Measurements from ENCODE around the gene SNPH. TPM values are rescaled to one million over a fixed set of nuclear protein-coding genes. Genes with fewer than 3 reads are reported as not detected.

Gene SNPH
- total RNA-seq, 1 donor from 2014 or later: 6.1 TPM

DNA sequence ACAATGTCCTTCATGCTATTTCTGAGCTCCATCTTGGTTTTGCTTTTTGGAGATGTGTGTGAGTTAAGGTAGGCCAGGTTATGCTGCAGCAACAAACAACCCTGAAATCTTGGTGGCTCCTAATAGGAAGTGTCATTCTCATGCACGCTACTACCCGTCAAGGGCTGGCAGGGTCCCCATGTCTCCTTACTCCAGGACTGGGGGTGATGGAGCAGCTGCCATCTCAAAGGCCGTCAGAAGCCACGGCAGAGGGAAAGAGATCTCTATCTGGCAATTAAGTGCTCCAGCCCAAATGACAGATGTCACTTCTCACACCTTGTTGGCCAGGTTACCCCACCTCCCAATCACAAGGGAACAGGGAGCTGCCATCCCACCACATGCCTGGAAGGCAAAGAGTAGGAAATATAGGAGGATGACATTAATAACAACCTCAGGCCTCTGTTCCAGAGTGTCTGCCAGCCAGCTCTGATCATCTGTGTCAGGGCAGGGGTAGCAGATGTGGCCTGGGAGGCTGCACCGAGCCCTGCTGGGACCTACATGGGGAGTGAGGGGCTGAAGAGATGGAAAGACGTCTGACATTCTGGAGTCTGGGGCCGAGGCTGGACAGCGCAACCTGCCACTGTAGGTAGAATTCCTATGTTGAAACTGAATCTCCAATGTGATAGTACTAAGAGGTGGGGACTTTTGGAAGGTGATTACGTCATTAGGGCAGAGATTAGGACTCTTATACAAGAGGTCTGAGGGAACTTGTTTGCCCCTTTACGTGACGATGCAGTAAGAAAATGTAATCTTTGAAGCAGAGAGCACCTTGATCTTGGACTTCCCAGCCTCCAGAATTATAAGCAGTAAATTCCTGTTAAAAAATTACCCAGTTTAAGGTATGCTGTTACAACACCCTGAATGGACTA is 67.6 kb downstream of the SNPH start:
- intact Hi-C loops (cut with micrococcal nuclease): no loop called here

GRCh38 chr20:1334370-1334731 is 68.3 kb downstream of the SNPH start:
- intact Hi-C loops (cut with micrococcal nuclease): no loop called here

GRCh38 chr20:1334761-1335160 is 68.7 kb downstream of the SNPH start:
- intact Hi-C loops (cut with micrococcal nuclease): no loop called here

GRCh38 chr20:1335961-1336698 is 70.0 kb downstream of the SNPH start:
- intact Hi-C loops (cut with micrococcal nuclease): no loop called here

GRCh38 chr20:1336699-1337367 is 70.7 kb downstream of the SNPH start:
- intact Hi-C loops (cut with micrococcal nuclease): no loop called here

- intact Hi-C loops (cut with micrococcal nuclease): no loop called here
Measured at GRCh38 chr20:1337441-1337840, 71.3 kb downstream of the SNPH start.

GRCh38 chr20:1338096-1338495 is 72.0 kb downstream of the SNPH start:
- intact Hi-C loops (cut with micrococcal nuclease): no loop called here

DNA sequence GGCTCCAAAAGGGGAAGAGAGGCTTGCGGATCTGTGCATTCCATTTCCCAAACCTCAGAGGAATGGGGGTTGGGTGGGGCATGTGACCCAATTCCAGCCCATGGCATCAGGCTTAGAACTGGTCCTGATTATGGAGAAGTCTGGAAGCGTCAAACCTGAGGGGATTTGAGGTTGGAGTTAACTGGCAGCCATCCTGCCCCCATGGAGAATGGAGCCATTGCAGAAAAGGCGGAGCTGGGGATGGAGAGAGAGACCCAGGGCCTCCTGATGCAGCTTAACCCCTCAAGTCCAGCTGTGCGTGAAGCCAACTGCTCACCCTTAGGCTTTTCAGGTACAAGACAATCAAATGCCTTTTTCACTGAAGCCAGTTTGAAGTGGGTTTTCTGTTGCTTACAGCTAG is 72.7 kb downstream of the SNPH start:
- intact Hi-C loops (cut with micrococcal nuclease): no loop called here

DNA sequence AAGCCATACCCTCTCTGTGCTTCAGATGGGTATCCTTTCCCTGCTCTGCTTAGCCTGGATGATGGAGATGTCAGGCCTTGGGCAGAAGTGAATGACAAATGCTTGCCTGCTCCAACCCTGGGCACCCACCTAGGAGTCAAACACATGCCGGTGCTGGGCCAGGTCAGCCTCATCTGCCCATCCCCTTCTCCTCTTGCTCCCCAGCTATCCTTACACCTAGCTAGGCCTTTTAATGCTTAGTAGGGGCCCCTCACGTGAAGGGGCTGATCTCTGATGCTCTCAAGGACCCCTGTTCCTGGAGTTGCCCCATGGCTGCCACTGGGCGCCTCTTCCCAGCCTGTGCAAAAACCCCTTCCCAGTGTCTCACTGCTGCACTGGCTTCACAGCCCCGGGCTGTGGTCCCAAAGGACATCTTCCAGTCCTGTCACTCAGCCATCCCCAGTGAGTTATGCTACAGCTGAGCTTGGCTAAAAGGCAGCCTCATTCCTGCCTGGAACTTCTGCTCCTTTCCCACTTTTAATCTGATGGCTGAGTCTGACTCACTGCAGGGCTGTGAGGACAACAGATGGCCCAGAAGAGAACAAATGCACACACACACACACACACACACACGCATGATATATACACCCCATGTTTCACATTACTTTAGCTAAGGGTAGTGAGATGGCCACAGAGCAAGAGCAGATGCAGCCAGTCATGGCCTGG is 75.6 kb downstream of the SNPH start:
- intact Hi-C loops (cut with micrococcal nuclease): no loop called here

DNA sequence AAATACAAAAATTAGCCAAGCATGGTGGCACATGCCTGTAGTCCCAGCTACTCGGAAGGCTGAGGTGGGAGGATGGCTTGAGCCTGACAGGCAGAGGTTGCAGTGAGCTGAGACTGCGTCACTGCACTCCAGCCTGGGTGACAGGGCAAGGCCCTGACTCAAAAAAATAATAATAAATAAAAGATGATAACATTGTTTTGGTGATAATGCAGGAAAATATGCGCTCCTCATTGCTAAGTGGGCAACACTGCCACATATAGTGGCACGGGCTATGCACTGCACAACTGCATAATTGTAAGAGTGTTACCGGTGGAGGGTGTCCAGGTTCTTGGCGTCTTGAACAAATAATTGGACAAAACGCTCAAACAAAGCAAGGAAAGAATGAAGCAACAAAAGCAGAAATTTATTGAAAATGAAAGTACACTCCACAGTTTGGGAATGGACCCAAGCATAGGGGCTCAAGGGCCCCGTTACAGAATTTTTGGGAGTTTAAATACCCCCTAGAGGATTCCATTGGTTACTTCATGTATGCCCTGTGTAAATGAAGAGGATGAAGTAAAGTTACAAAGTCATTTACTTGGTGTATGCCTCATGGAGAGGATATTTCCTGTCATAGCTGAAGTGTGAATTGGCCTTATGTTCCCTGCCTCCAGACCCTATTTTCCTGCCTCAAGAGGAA is 77.5 kb downstream of the SNPH start:
- intact Hi-C loops (cut with micrococcal nuclease): loop anchor here (2.0 kb wide), 1 partner anchor 15 kb away; no protein-coding TSS in a partner anchor

GRCh38 chr20:1345030-1345755 is 79.1 kb downstream of the SNPH start:
- intact Hi-C loops (cut with micrococcal nuclease): loop anchor here (2.0 kb wide), 1 partner anchor 14 kb away; no protein-coding TSS in a partner anchor

GRCh38 chr20:1345756-1346093 is 79.6 kb downstream of the SNPH start:
- intact Hi-C loops (cut with micrococcal nuclease): loop anchor here (2.0 kb wide), 2 partner anchors 13 to 15 kb away; no protein-coding TSS in a partner anchor

DNA sequence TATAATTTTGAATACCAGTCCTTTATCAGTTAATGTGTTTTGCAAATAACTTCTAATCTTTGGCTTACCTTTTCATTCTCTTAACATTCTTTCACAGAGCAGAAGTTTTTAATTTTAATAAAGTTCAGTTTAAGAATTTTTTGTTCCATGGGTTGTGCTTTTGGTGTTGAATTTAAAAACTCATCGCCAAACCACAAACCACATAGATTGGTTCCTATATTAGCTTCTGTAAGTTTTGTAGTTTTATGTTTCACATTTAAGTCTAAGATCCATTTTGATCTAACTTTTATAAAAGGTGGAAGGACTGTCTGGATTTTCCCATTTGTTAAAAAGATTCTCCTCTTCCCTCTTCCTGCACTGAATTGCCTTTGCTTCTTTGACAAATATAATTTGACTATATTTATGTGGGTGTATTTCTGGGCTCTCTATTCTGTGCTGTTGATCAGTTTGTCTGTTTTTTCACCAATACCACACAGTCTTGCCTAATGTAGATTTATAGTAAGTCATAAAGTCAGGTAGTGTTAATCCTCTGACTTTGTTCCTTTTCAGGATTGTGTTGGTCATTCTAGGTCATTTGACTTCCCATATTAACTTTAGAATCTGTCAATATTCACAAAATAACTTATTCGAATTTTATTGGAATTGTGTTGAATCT is 80.3 kb downstream of the SNPH start:
- intact Hi-C loops (cut with micrococcal nuclease): loop anchor here (2.0 kb wide), 1 partner anchor 16 kb away; no protein-coding TSS in a partner anchor

- intact Hi-C loops (cut with micrococcal nuclease): no loop called here
Measured at GRCh38 chr20:1353956-1354355, 87.9 kb downstream of the SNPH start.

GRCh38 chr20:1357921-1358671 is 92.0 kb downstream of the SNPH start:
- intact Hi-C loops (cut with micrococcal nuclease): loop anchor here (1.0 to 2.0 kb wide), 5 partner anchors 13 to 79 kb away; no protein-coding TSS in a partner anchor
